HepG2 (cell line): Measurements from ENCODE around the gene POLR3H. TPM values are rescaled to one million over a fixed set of nuclear protein-coding genes. Genes with fewer than 3 reads are reported as not detected.

Experiments used
- CBFB ChIP-seq: sonication (generic); formaldehyde crosslinking; IDR thresholded peaks from 2 replicates; pipeline ENCODE4 v1.4.0; 2020; ENCODE audit warnings: missing genetic modification reagents
- DNMT3B ChIP-seq: conservative IDR thresholded peaks from 2 replicates; pipeline ENCODE4 v1.6.1; 2016; ENCODE audit warnings: missing biosample characterization, control low read depth
- DR1 ChIP-seq: sonication (generic); formaldehyde crosslinking; IDR thresholded peaks from 2 replicates; pipeline ENCODE4 v1.8.0; 2021; ENCODE audit warnings: mild to moderate bottlenecking, missing genetic modification reagents, inconsistent platforms
- IRF2 ChIP-seq: IDR thresholded peaks from 2 replicates; pipeline ENCODE4 v1.6.1; 2018; ENCODE audit warnings: missing genetic modification reagents, missing compliant biosample characterization
- MAZ ChIP-seq, 2 experiments: sonication (generic) in 1 of 2; formaldehyde crosslinking in 1 of 2; IDR thresholded peaks; 2 replicates each; pipeline versions ENCODE4 v1.5.0 to v1.6.1; 2012 to 2020; ENCODE audit warnings: low read depth in 2 of 2, mild to moderate bottlenecking in 2 of 2, borderline replicate concordance in 1 of 2, improper control_type of control experiment in 1 of 2, low read length in 1 of 2, missing genetic modification reagents in 1 of 2, moderate library complexity in 1 of 2
- MED1 ChIP-seq: sonication (generic); formaldehyde crosslinking; IDR thresholded peaks from 2 replicates; pipeline ENCODE4 v1.4.0; 2020; ENCODE audit warnings: missing genetic modification reagents
- PLRG1 ChIP-seq: fragments of 450-650 bp; conservative IDR thresholded peaks from 2 replicates; pipeline ENCODE4 v1.6.1; 2016
- RARA ChIP-seq: IDR thresholded peaks from 2 replicates; pipeline ENCODE4 v1.6.1; 2016; ENCODE audit warnings: missing genetic modification reagents, missing compliant biosample characterization
- SOX6 ChIP-seq, 2 experiments: fragments of 450-650 bp in 1 of 2; sonication (generic) in 1 of 2; formaldehyde crosslinking in 1 of 2; IDR thresholded peaks; 2 replicates each; pipeline versions ENCODE4 v1.4.0 to v1.6.1; 2017 to 2020; ENCODE audit warnings: antibody characterized with exemption in 1 of 2, mild to moderate bottlenecking in 1 of 2, missing genetic modification reagents in 1 of 2
- TOE1 ChIP-seq: sonication (generic); formaldehyde crosslinking; IDR thresholded peaks from 2 replicates; pipeline ENCODE4 v1.4.0; 2020; ENCODE audit warnings: mild to moderate bottlenecking, missing genetic modification reagents
- ZBTB8A ChIP-seq: sonication (generic); formaldehyde crosslinking; IDR thresholded peaks from 2 replicates; pipeline ENCODE4 v1.4.0; 2020; ENCODE audit warnings: mild to moderate bottlenecking, low read depth, missing genetic modification reagents, borderline replicate concordance
- ZKSCAN8 ChIP-seq: IDR thresholded peaks from 2 replicates; pipeline ENCODE4 v1.6.1; 2016; ENCODE audit warnings: borderline replicate concordance, missing genetic modification reagents, missing compliant biosample characterization
- ZMYM4 ChIP-seq: sonication (generic); formaldehyde crosslinking; IDR thresholded peaks from 2 replicates; pipeline ENCODE4 v1.8.1; 2023; ENCODE audit warnings: mild to moderate bottlenecking, missing genetic modification reagents
- ZNF546 ChIP-seq: sonication (generic); formaldehyde crosslinking; conservative IDR thresholded peaks from 2 replicates; pipeline ENCODE4 v1.8.1; 2023; ENCODE audit warnings: mild to moderate bottlenecking, missing genetic modification reagents
- ZNF557 ChIP-seq: sonication (generic); formaldehyde crosslinking; IDR thresholded peaks from 2 replicates; pipeline ENCODE4 v1.4.0; 2020; ENCODE audit warnings: missing genetic modification reagents
- ZNF772 ChIP-seq: sonication (generic); formaldehyde crosslinking; IDR thresholded peaks from 2 replicates; pipeline ENCODE4 v1.5.0; 2020; ENCODE audit warnings: mild to moderate bottlenecking, missing genetic modification reagents
- polyA plus RNA-seq, 8 experiments: library from polyadenylated mRNA; depleted of rRNA in 3 of 8; stranded (reverse) in 7 of 8; unstranded in 1 of 8; fragments of >200 nt; fragmentation: Illumina TruSeq in 4 of 8; extraction: Trizol in 4 of 8; gene quantifications; 2 replicates each; pipeline versions ENCODE4 v1.2.1 to v1.2.3, GENCODE V29; 2011 to 2016; ENCODE audit warnings: low read depth in 4 of 8, missing spikeins in 1 of 8, mixed read lengths in 1 of 8; ENCODE audit not compliant: insufficient read depth in 1 of 8
- total RNA-seq, 5 experiments: library from RNA; depleted of rRNA; stranded (reverse); fragments of >200 nt; fragmentation: Illumina TruSeq; extraction: Trizol; gene quantifications; 2 replicates each; pipeline ENCODE4 v1.2.3, GENCODE V29; 2016; ENCODE audit warnings: low read depth in 1 of 5
- TF ChIP-seq, protein P1 (sequence below): sonication (generic); formaldehyde crosslinking; IDR thresholded peaks from 2 replicates; pipeline ENCODE4 v1.4.0; 2020; ENCODE audit warnings: missing genetic modification reagents, borderline replicate concordance
- TF ChIP-seq, protein P2 (sequence below): sonication (generic); formaldehyde crosslinking; IDR thresholded peaks from 2 replicates; pipeline ENCODE4 v1.4.0; 2020; ENCODE audit warnings: missing genetic modification reagents
- TF ChIP-seq, protein P3 (sequence below): sonication (generic); formaldehyde crosslinking; IDR thresholded peaks from 2 replicates; pipeline ENCODE4 v1.8.1; 2023; ENCODE audit warnings: mild to moderate bottlenecking, missing genetic modification reagents, borderline replicate concordance
- TF ChIP-seq, protein P4 (sequence below): sonication (generic); formaldehyde crosslinking; IDR thresholded peaks from 2 replicates; pipeline ENCODE4 v1.4.0; 2020; ENCODE audit warnings: missing genetic modification reagents

POLR3H gene
- total and polyA plus RNA-seq, 2 of the 13 experiments (the other 11 are each of a cell fraction or from before 2014, with no cell fraction given), result 10.3 to 28.6 TPM

DNA sequence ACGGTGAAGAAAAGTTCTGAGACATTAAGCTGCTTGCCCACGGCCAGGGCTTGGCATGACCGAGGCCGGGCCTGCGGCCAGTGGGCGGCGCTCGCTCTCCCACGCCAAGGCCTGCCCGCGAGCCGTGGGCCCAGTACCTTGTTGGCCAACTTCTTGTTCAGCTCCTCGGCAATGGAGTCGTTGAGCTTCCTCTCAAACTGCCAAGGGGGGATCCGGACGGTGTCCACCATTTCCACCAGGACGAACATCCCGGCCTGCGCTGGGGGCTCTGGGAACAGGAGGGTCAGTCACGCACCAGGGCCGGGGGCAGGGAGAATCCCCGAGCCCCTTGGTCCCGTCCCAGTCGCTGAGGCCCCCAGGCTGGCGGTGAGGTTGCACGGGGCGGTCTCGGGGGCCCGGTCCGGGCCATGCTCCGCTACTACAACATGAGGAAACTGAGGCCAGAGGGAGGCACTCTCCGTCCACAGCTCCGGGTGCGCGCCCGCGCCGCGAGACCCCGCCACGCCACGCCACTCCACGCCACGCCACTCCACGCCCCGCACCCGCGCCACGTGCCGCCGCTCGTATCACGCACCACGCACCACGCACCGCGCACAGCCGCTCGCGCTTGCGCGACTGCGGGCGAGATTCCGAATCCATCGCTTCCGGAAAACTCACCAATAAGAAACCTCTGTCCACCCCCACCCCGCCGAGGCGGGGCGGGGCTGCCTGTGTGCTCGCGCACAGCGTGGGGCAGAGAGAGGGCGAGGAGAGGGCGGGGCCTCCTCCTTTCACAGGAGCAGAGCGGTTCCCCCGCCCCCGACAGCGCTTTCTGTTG lies at the start of gene POLR3H (continued):
- TF ChIP-seq ZNF557 (CRISPR knock-in tag) (no peak), PLRG1 (no peak), MAZ (IDR thresholded peaks at IDR 0.05; ENCODE audit: borderline replicate concordance, low read depth, low read length) (peak; percentile 99), MAZ (CRISPR knock-in tag; IDR thresholded peaks at IDR 0.05; ENCODE audit: low read depth) (peak; percentile 90), ZNF546 (CRISPR knock-in tag) (peak; percentile 28; the same call in 1 of the 2 replicates), DNMT3B (CRISPR knock-in tag) (no peak), ZBTB8A (CRISPR knock-in tag) (no peak), ZKSCAN8 (CRISPR knock-in tag) (0 out of 2 replicates have a peak, but pooled peaks have one; percentile 58), MED1 (CRISPR knock-in tag) (peak; percentile 25; the same call in 1 of the 2 replicates), DR1 (CRISPR knock-in tag) (no peak), TOE1 (CRISPR knock-in tag) (no peak), SOX6 (IDR thresholded peaks at IDR 0.05) (no peak), SOX6 (CRISPR knock-in tag; IDR thresholded peaks at IDR 0.05) (peak; percentile 34), RARA (CRISPR knock-in tag) (peak; percentile 6; the same call in 1 of the 2 replicates), ZMYM4 (CRISPR knock-in tag) (peak; percentile 71; the same call in 1 of the 2 replicates), CBFB (CRISPR knock-in tag) (no peak), ZNF772 (CRISPR knock-in tag) (peak; percentile 21; the same call in 1 of the 2 replicates), IRF2 (CRISPR knock-in tag) (0 out of 2 replicates have a peak, but pooled peaks have one; percentile 1)
- TF ChIP-seq, protein P1, sequence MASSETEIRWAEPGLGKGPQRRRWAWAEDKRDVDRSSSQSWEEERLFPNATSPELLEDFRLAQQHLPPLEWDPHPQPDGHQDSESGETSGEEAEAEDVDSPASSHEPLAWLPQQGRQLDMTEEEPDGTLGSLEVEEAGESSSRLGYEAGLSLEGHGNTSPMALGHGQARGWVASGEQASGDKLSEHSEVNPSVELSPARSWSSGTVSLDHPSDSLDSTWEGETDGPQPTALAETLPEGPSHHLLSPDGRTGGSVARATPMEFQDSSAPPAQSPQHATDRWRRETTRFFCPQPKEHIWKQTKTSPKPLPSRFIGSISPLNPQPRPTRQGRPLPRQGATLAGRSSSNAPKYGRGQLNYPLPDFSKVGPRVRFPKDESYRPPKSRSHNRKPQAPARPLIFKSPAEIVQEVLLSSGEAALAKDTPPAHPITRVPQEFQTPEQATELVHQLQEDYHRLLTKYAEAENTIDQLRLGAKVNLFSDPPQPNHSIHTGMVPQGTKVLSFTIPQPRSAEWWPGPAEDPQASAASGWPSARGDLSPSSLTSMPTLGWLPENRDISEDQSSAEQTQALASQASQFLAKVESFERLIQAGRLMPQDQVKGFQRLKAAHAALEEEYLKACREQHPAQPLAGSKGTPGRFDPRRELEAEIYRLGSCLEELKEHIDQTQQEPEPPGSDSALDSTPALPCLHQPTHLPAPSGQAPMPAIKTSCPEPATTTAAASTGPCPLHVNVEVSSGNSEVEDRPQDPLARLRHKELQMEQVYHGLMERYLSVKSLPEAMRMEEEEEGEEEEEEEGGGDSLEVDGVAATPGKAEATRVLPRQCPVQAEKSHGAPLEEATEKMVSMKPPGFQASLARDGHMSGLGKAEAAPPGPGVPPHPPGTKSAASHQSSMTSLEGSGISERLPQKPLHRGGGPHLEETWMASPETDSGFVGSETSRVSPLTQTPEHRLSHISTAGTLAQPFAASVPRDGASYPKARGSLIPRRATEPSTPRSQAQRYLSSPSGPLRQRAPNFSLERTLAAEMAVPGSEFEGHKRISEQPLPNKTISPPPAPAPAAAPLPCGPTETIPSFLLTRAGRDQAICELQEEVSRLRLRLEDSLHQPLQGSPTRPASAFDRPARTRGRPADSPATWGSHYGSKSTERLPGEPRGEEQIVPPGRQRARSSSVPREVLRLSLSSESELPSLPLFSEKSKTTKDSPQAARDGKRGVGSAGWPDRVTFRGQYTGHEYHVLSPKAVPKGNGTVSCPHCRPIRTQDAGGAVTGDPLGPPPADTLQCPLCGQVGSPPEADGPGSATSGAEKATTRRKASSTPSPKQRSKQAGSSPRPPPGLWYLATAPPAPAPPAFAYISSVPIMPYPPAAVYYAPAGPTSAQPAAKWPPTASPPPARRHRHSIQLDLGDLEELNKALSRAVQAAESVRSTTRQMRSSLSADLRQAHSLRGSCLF (CRISPR knock-in tag), result no peak
- TF ChIP-seq, protein P2, sequence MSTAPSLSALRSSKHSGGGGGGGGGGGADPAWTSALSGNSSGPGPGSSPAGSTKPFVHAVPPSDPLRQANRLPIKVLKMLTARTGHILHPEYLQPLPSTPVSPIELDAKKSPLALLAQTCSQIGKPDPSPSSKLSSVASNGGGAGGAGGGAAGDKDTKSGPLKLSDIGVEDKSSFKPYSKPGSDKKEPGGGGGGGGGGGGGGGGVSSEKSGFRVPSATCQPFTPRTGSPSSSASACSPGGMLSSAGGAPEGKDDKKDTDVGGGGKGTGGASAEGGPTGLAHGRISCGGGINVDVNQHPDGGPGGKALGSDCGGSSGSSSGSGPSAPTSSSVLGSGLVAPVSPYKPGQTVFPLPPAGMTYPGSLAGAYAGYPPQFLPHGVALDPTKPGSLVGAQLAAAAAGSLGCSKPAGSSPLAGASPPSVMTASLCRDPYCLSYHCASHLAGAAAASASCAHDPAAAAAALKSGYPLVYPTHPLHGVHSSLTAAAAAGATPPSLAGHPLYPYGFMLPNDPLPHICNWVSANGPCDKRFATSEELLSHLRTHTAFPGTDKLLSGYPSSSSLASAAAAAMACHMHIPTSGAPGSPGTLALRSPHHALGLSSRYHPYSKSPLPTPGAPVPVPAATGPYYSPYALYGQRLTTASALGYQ (CRISPR knock-in tag), result no peak
- TF ChIP-seq, protein P3, sequence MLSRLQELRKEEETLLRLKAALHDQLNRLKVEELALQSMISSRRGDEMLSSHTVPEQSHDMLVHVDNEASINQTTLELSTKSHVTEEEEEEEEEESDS (CRISPR knock-in tag), result no peak
- TF ChIP-seq, protein P4, sequence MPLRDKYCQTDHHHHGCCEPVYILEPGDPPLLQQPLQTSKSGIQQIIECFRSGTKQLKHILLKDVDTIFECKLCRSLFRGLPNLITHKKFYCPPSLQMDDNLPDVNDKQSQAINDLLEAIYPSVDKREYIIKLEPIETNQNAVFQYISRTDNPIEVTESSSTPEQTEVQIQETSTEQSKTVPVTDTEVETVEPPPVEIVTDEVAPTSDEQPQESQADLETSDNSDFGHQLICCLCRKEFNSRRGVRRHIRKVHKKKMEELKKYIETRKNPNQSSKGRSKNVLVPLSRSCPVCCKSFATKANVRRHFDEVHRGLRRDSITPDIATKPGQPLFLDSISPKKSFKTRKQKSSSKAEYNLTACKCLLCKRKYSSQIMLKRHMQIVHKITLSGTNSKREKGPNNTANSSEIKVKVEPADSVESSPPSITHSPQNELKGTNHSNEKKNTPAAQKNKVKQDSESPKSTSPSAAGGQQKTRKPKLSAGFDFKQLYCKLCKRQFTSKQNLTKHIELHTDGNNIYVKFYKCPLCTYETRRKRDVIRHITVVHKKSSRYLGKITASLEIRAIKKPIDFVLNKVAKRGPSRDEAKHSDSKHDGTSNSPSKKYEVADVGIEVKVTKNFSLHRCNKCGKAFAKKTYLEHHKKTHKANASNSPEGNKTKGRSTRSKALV, result no peak
